Endometrial microvascular endothelial cells (primary cell): ENCODE data around the gene SYNGR1. TPM values are rescaled to one million over a fixed set of nuclear protein-coding genes. Genes with fewer than 3 reads are reported as not detected.
"Not testable (repeated sequence)": the region's sequence is repeated elsewhere in the genome, so short reads cannot be mapped to it uniquely, and the experiment has no call there.

Source experiments
- in situ Hi-C: cut with HindIII; loops from 2 replicates; pipeline ENCODE4 v1.10.0; 2017; ENCODE audit warnings: low sequenced_read_pairs, low pct_unique_long_range_greater_than_20kb; ENCODE audit errors: inconsistent ontology term
- total RNA-seq: library from RNA; depleted of rRNA; stranded (reverse); fragments of >200 nt; gene quantifications from one replicate; pipeline ENCODE4 v1.2.3, GENCODE V29; 2015; ENCODE audit errors: inconsistent ontology term

The SYNGR1 gene
- total RNA-seq, 1 donor from 2014 or later = 0.19 TPM

DNA sequence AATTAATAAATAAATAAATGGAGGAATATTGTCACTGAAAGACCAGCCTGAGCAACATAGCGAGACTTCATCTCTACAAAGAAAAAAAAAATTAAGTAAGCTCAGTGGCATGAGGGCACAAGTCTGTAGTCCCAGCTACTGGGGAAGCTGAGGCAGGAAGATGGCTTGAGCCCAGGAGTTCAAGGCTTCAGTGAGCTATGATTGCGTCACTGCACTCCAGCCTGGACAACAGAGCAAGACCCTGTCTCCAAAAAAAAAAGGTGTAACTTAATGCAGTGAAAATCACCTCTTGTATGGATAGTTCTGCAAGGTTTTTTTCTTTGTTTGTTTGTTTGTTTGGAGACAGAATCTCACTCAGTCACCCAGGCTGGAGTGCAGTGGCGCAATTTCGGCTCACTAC lies 4.6 kb upstream of the SYNGR1 start:
- in situ Hi-C loops = no loop called here

DNA sequence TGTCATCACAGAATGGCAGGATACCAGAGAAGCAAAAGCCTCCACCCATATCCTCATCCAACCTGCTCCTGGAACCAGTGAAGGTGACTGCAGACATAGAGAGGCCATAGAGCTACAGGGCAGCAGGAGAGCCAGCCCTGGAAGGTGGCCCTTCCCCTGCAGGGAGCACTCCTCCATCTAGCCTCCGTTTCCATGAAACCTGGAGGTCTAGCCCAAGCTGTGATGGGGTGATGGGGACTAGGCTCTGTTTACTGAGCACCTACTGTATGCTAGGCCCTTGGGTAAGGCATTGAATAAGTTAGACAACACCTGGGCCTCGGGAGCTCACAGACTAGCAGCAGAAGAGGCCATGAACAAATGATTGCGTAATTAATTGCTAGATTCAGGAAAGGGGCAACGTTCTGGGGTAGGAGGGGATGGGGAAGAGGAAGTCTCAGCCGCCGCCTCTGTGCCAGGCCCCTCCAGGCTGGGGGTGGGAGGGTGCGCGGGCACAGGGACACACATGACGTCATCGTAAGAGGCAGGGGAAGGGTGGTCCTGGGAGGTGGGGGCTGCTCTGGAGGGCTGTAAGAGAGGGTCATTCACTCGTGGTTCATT lies 784 bp upstream of the SYNGR1 start:
- in situ Hi-C loops = no loop called here

DNA sequence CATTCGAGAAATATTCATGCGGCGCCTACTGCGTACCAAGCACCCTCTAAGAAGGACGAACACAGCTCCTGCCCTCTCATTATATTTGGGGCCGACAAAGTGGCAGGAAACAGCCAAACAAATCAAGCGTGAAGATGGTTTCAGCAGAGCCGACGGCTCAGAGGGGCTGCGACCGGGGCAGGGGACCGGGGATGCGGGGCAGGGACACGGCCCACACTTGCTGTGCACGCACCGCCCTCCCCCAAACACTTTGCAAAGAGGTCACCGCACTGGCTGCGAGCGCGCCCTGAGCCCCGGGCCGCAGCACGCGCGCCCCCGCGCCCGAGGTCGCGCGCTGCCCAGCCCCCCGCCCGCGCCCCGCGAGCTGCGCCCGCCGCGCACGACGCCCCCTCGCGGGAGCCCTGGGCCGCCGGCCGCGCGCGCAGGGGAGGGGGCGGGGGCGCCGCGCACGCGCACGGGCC lies 255 bp upstream of the SYNGR1 start:
- in situ Hi-C loops = no loop called here

DNA sequence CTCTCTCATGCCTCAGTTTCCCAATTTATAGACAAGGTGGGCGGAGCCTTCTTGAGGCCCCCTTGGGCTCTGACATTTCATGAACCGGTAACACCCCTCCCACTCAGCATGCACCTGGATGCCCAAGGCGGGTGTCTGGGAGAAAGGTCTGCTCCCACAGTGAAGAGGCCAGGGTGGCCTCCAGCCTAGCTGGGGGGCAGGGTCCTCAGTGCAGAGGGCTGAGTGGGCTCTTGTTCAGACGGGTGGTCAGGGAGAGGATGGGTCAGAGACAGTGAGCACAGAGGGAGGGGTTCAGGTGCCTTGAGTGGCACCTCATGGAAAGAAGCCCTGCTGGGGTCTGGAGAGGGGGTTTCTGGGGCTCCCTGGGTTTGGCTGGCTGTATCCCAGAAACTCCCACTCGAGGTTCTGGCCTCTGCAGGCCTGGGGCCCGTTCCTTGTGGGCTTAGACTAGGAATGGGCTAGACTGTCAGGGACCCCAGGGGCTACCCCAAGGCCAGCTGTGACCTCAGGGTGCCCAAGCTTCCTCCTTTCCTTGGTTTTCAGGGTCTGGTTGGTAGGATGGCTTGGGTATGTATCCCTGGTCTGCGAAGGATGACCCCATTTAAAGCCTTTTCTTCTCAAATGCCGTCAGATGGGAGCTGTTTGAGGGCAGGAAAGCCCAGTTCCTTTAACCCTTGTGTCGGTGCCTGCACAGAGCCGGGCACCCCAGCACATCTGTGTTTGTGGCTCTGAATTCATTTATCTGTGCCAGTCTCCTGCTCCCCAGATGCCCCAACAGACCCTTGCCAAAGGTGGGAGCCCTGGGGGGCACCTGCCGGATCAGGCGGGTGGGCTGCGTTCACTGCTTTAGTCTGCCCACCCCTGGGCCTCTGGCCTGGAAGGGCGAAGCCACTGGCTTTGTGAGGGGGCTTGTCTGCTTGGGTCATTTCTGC lies 1.2 kb downstream of the SYNGR1 start:
- in situ Hi-C loops = no loop called here

DNA sequence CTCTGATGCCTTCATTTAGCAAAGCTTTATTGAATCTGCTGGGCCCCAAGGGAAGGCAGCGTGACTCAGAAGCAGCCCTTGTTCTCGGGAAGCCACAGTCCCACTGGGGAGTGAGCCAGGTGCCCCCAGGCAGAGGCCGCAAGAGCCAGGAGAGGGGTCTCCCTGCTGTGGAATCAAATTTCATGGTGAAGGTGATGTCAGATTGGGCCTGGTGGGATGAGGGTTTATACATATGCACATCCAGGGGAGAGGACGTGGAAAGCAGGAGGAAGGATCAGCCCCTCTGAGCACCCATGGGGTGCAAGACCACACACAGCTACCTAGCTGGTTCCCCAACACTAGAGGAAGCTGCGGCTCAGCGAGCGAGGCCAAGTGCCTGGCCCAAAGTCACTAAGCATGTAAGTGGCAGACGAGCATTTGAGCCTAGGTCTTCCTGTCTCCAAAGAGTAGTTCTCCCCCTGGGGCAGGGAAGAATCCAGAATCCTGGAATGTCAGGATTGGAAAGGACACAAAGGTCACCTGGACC lies 2.0 kb downstream of the SYNGR1 start:
- in situ Hi-C loops = no loop called here

DNA sequence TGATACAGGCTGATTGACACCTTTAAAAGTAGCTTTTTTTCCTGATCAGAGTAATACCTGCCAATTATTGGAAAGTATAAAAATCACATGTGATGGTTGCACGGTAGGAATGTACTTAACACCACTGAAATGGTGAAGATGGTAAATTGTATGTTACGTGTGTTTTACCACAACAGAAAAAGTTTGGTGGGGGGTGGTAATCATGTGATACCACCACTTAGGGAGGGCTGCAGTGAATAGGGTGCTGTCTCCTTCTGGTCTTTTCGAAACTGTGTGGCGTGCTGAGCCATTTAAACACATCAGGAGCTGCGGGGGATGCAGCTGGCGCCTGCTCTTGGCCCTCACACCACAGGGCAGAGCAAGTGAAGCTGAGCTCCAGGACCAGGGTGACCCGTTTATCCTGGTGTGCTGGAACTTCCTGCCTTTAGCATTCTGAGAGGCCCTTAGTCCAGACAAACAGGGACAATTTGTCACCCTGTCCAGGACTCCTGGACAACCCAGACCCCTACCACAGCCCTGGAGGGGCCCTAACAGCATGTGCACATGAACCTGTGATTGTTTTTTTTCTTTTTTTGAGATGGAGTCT lies 2.6 kb downstream of the SYNGR1 start:
- in situ Hi-C loops = no loop called here

DNA sequence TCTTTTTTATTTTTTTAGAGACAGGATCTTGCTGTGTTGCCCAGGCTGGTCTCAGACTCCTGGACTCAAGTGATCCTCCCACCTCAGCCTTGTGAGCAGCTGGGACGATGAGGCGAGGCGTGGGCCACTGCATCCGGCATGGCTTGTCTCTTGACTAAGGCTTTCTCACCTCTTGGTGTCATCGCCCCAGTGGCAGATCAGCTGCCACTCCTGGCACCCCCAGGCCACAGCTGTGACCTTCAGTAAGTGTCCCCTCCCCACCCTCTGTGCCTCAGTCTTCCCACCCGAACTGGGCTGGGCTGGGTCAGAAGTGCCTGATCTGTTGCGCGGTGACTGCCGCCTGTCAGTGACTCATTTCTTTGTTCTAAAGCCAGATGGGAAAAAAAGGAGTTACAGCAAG lies 3.6 kb downstream of the SYNGR1 start:
- in situ Hi-C loops = no loop called here

DNA sequence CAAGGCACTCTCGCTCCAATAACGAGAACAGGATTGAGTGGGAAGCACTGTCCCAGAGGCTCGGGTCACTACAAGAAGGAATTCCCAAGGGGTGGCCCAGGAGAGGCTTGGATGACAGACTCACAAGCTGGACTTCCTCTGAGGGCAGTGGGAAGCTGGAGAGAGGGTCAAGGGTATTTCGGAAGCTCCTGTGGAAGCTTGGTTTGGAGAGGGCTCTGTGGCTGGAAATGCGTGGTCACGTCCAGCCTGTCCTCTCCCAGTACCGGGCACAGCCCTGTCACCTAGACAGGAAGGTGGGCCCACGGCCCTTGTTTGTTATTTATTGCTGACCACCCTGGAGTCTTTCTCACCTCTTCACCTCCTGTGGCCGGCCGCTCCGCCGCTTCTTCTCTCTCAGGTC lies 5.3 kb downstream of the SYNGR1 start:
- in situ Hi-C loops = no loop called here

DNA sequence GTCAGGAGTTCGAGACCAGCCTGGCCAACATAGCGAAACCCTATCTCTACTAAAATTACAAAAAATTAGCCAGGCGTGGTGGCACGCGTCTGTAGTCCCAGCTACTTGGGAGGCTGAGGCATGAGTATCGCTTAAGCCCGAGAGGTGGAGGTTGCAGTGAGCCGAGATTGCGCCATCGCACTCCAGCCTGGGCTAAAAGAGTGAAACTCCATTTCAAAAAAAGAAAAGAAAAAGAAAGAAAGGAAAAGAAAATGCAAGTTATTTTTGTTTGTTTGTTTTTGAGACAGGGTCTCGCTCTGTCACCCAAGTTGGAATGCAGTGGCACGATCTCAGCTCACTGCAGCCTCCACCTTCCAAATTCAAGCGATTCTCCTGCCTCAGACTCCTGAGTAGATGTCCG lies 6.0 kb downstream of the SYNGR1 start:
- in situ Hi-C loops = not testable (repeated sequence)

DNA sequence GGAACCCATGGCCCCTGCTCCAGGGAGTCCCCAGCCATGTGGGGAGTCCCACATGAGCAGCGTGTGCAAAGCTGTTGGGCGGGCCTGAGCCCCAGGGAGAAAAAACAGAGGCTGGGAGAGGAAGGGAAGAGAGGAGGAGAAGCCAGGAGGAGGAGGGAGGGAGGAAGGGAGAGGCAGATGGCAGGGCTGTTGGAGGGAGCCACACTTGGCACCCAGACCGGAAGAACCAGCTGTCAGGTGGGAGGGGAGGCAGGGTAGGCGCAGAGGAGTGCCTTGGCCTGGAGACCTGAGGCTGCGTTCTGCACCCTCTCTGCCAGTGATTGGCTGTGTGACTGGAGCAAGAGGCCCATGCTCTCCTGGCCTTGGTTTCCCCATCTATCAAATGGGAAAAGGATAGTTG lies 6.7 kb downstream of the SYNGR1 start:
- in situ Hi-C loops = no loop called here

DNA sequence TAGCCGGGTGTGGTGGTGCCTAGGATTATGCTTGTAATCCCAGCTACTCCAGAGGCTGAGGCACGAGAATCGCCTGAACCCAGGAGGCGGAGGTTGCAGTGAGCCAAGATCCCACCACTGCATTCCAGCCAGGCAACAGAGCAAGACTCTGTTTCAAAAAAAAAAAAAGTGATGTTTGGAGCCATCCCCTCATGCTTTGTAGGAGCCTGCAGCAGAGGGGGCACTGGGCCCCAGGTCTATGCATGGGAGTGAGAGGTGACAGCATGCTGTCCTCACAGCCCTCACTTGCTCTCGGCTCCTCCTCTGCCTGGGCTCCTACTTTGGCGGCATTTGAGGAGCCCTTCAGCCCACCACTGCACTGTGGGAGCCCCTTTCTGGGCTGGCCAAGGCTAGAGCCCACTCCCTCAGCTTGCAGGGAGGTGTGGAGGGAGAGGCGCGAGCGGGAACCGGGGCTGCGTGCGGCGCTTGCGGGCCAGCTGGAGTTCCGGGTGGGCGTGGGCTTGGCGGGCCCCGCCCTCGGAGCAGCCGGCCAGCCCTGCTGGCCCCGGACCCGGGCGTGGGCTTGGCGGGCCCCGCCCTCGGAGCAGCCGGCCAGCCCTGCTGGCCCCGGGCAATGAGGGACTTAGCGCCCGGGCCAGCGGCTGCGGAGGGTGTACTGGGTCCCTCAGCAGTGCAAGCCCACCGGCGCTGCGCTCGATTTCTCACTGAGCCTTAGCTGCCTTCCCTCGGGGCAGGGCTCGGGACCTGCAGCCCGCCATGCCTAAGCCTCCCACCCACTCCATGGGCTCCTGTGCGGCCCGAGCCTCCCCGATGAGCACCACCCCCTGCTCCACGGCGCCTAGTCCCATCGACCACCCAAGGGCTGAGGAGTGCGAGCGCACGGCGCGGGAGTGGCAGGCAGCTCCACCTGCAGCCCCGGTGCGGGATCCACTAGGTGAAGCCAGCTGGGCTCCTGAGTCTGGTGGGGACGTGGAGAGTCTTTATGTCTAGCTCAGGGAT lies 7.6 kb downstream of the SYNGR1 start:
- in situ Hi-C loops = not testable (repeated sequence)

DNA sequence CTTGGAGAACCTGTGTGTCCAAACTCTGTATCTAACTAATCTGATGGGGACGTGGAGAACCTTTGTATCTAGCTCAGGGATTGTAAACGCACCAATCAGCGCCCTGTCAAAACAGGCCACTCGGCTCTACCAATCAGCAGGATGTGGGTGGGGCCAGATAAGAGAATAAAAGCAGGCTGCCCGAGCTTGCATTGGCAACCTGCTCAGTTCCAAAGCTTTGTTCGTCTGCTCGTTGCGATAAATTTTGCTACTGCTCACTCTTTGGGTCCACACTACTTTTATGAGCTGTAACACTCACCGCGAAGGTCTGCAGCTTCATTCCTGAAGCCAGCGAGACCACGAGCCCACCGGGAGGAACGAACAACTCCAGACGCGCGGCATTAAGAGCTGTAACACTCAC lies 8.4 kb downstream of the SYNGR1 start:
- in situ Hi-C loops = not testable (repeated sequence)

DNA sequence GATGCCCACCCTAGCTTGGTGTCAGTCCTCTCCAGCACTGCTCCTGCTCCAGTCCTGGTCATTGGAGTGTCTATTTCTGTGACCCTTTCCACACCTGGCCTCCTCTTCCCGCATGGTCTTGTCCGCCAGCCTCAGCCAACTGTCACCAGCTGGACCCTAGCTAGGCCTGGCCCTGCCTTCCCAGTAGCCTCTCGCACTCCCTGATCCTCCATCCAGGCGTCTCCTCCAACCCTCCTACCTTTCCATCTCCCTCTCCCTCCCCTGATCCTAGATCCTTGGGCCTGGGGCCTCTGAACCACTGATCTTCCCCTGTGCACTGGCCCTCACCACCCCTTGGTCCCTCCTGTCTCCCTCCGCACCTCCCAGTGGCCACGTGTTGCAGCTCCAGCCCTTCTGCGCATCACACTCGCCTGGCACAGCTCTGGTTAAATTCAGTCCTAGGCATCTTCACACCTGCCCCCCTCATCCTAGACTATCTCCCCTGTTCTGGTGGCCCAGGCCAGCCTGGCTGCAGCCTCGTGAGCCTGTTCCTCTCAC lies 9.9 kb downstream of the SYNGR1 start:
- in situ Hi-C loops = no loop called here

DNA sequence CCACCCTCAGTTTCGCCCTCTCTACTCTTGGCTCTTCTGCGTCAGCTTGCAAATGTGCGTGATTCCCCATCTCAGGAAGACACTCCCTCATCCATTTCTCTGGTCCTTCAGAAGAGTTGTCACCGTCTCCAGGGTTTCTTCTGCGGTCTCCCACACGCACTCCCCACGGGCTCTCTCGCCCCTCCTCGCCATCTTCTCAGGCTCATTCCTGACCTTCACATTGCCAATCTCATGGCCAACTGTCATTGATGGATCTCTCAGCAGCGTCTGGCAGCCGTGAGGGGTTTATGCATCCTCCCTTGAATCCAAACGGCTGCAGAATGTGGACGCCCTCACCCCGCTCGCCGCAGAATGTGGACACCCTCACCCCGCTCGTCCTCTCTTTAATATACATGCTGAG lies 10.5 kb downstream of the SYNGR1 start:
- in situ Hi-C loops = no loop called here

DNA sequence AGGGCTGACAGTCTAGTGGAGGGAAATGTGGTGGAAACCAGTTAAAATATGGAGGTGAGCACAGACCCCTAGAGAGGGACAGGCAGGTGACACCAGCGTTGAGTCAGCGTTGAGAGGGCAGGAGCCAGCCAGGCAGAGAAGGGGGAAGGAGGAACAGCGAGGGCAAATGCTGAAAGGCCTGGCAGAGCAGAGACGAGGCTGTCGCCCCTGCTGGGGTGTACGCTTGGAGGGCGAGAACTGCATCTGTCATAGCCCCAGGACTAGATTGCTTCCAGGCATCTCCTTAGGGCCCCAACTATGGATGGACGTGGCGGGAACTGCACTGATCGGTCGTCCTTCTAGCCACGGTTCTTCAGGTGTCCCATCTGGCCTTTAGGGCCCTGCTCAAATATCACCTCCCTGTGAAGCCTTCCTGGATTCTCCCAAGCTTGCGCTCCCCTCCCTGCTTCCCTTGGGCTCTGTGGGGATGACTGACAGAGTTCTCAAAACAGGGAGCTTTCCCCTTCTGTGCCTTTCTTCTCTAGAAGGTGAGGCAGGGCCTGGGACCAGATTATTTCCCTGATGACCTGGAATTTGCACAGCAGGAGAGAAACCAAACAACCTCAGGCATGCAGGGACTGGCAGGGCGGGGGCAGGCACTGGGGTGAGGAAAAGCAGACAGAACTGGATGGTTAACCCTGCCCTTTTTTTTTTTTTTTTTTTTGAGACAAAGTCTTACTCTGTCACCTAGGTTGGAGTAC lies 11.1 kb downstream of the SYNGR1 start:
- in situ Hi-C loops = no loop called here

DNA sequence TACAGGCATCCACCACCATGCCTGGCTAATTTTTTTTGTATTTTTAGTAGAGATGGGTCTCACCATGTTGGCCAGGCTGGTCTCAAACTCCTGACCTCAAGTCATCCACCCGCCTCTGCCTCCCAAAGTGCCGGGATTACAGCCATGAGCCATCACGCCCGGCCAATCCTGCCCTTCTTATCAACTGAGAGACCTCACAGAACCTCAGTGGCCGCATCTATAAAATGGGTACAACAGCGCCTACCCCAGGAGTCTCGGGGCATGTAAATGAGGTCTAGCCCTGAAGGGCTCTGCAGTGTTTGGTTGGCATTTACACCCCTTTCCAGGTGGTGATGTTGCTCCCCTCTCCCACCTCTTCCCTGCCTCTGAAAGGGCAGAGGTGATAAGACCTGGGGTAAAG lies 11.7 kb downstream of the SYNGR1 start:
- in situ Hi-C loops = no loop called here

DNA sequence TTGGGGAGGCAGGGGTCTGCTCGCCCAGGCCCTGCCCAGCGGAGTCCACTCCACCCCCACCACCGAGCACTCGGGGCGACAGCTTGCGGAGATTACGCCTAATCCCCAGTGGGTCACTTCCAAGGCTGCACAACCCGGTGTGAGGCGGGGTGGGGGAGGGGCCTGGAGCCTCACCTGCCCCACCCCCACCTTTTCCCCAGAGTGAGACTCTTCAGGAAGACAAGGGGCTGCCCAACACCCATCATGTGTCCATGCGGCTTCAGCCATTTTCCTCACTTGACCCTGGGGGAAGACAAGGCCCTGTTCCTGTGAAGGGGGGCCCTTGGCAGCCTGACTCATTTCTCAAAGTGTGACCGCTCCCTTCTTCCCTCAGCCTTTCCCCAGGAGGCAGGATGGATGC lies 12.5 kb downstream of the SYNGR1 start:
- in situ Hi-C loops = no loop called here

DNA sequence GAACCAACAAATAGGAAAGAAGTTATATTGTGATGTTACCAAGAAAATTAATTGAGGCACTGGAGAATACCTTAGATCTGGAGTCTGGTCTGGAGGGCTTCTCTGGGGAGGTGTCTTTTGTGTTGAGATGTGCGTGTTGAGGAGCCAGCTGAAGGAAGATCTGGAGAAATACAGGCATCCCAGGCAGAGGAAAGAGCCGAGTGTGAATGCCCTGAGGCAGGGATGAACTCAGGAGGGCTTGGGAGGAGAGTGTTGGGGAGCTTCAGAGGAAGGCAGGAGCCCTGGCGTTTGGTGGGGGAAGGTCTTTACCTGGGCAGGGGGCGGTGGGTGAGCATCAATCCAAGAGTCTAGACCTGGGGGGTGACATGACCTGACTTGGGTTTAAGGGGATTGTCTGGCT lies 13.1 kb downstream of the SYNGR1 start:
- in situ Hi-C loops = no loop called here
